Upper lobe of right lung (tissue), 1 donor: ENCODE measurements around the gene NAT16. TPM values are rescaled to one million over a fixed set of nuclear protein-coding genes. Genes with fewer than 3 reads are reported as not detected.
"Not testable (repeated sequence)": the region's sequence is repeated elsewhere in the genome, so short reads cannot be mapped to it uniquely, and the experiment has no call there.

Source experiments
- ATAC-seq: fragments of 200-7000 bp; cut with Tn5 transposase; one replicate; pipeline ENCODE4 v1.9.1; 2020; ENCODE audit warnings: mild to moderate bottlenecking, moderate library complexity
- DNase-seq: peaks from one replicate; pipeline ENCODE4 v3.0.0-alpha.2; 2020
- H3K27ac ChIP-seq: fragments of 200-600 bp; one replicate; pipeline ENCODE4 v1.8.0; 2022
- H3K27me3 ChIP-seq: fragments of 200-600 bp; one replicate; pipeline ENCODE4 v1.8.0; 2022; ENCODE audit warnings: mild to moderate bottlenecking
- H3K36me3 ChIP-seq: fragments of 200-600 bp; one replicate; pipeline ENCODE4 v1.8.0; 2022
- H3K4me1 ChIP-seq: fragments of 200-600 bp; one replicate; pipeline ENCODE4 v1.8.0; 2022
- H3K4me3 ChIP-seq: fragments of 200-600 bp; one replicate; pipeline ENCODE4 v1.8.0; 2022; ENCODE audit warnings: mild to moderate bottlenecking
- H3K9me3 ChIP-seq: fragments of 200-600 bp; one replicate; pipeline ENCODE4 v1.8.0; 2022
- CTCF ChIP-seq: fragments of 200-600 bp; IDR thresholded peaks from one replicate; pipeline ENCODE4 v1.8.0; 2022; ENCODE audit warnings: antibody characterized with exemption
- intact Hi-C: fragments of 100-400 bp; cut with DNase I; formaldehyde crosslinking; loops from one replicate; pipeline ENCODE4 v1.11.0; 2022
- total RNA-seq: library from RNA; stranded (reverse); fragmentation: NEBNext Ultra II Directional; extraction: Animal tissue kit (Norgen Biotek cat#: 25700); gene quantifications from one replicate; pipeline ENCODE4 v1.2.1, GENCODE V29; 2021
- donor health status: DM: no; HTN: yes; CAD: no; lungs with severe emphysema.

Gene NAT16
- total RNA-seq, 1 donor from 2014 or later: not detected

- intact Hi-C loops: loop anchor here (5.0 kb wide), 1 partner anchor 40 kb away; no protein-coding TSS in a partner anchor
- Histone ChIP-seq H3K27ac (peak overlapping the region; percentile 55), H3K9me3 (no peaks in the 10 kb centered on the region), H3K36me3 (no peaks in the 10 kb centered on the region), H3K4me3 (no peak overlapping the region), H3K27me3 (no peaks in the 10 kb centered on the region), H3K4me1 (peaks cover 16% of the 10 kb centered on the region)
- no peak for TF ChIP-seq CTCF
- ATAC-seq: peak; percentile 2
- no peak for DNase-seq
Measured at GRCh38 chr7:101137651-101138212, 42.4 kb downstream of the NAT16 start.

- H3K36me3 ChIP-seq: no peaks in the 10 kb centered on the region
- no peak for TF ChIP-seq CTCF
Measured at GRCh38 chr7:101134399-101134980, 45.6 kb downstream of the NAT16 start.

GRCh38 chr7:101133621-101134398 is 46.3 kb downstream of the NAT16 start:
- no peak for ATAC-seq
- TF ChIP-seq CTCF: no peak
- Histone ChIP-seq H3K9me3 (no peaks in the 10 kb centered on the region), H3K27me3 (no peaks in the 10 kb centered on the region), H3K4me1 (peaks cover 12% of the 10 kb centered on the region), H3K27ac (no peak overlapping the region), H3K36me3 (no peaks in the 10 kb centered on the region), H3K4me3 (no peak overlapping the region)
- no peak for DNase-seq
- intact Hi-C loops: no loop called here

More at GRCh38 chr7:101134399-101134980, 45.6 kb downstream of the NAT16 start:
- intact Hi-C loops: no loop called here
- H3K27ac ChIP-seq: no peak overlapping the region
- no peak for ATAC-seq
- H3K4me3 ChIP-seq: no peak overlapping the region
- H3K27me3 ChIP-seq: no peaks in the 10 kb centered on the region
- H3K4me1 ChIP-seq: peaks cover 16% of the 10 kb centered on the region
- no peaks in the 10 kb centered on the region for H3K9me3 ChIP-seq
- no peak for DNase-seq

- intact Hi-C loops, H3K4me3 ChIP-seq, H3K27ac ChIP-seq, ATAC-seq, H3K27me3 ChIP-seq, H3K4me1 ChIP-seq, H3K9me3 ChIP-seq, H3K36me3 ChIP-seq, DNase-seq: not testable (repeated sequence)
Measured at GRCh38 chr7:101132626-101133600, 47.2 kb downstream of the NAT16 start.

GRCh38 chr7:101129603-101130117 is 50.4 kb downstream of the NAT16 start:
- Histone ChIP-seq H3K36me3 (no peaks in the 10 kb centered on the region), H3K27me3 (peaks cover 4% of the 10 kb centered on the region), H3K4me3 (no peak overlapping the region), H3K4me1 (peaks cover 26% of the 10 kb centered on the region), H3K9me3 (no peaks in the 10 kb centered on the region), H3K27ac (no peak overlapping the region)
- DNase-seq (no peak), ATAC-seq (no peak)
- intact Hi-C loops: no loop called here
- no peak for TF ChIP-seq CTCF
